WTC11 (cell line): ENCODE data around the gene PRKX. TPM values are rescaled to one million over a fixed set of nuclear protein-coding genes. Genes with fewer than 3 reads are reported as not detected.
"Not testable (repeated sequence)": the region's sequence is repeated elsewhere in the genome, so short reads cannot be mapped to it uniquely, and the experiment has no call there.

Source experiments
- ATAC-seq: fragments of 200-7000 bp; cut with Tn5 transposase; 2 replicates; pipeline ENCODE4 v1.10.0; 2021; ENCODE audit warnings: mild to moderate bottlenecking, moderate library complexity
- CTCF ChIA-PET: fragments of 300-600 bp; sonication (Branson Sonifier 250); formaldehyde crosslinking; loops from one replicate; lab custom pipeline; 2021; ENCODE audit warnings: antibody characterized with exemption; lab: Charles Lee
- POLR2A ChIA-PET: fragments of 350-600 bp; sonication (Branson Sonifier 250); formaldehyde crosslinking; loops from one replicate; lab custom pipeline; 2021; ENCODE audit warnings: antibody characterized with exemption; lab: Charles Lee
- DNase-seq: peaks from one replicate; pipeline ENCODE4 v3.0.0; 2021; ENCODE audit warnings: low spot score
- H3K27ac Mint-ChIP-seq: 2 replicates; pipeline ENCODE4 v1.8.0; 2021; ENCODE audit warnings: mixed read lengths
- H3K27me3 Mint-ChIP-seq: 2 replicates; pipeline ENCODE4 v1.8.0; 2021; ENCODE audit warnings: low read depth, mild to moderate bottlenecking, moderate library complexity, mixed read lengths
- H3K36me3 Mint-ChIP-seq: 2 replicates; pipeline ENCODE4 v1.8.0; 2021; ENCODE audit warnings: mixed read lengths
- H3K4me1 Mint-ChIP-seq: 2 replicates; pipeline ENCODE4 v1.8.0; 2022; ENCODE audit warnings: mixed read lengths
- H3K4me3 Mint-ChIP-seq: 2 replicates; pipeline ENCODE4 v1.8.0; 2021; ENCODE audit warnings: mild to moderate bottlenecking, moderate library complexity, mixed read lengths
- H3K9me3 Mint-ChIP-seq: 2 replicates; pipeline ENCODE4 v1.8.0; 2021; ENCODE audit warnings: mixed read lengths
- GTF2I ChIP-seq: fragments of 250-450 bp; sonication (Bioruptor Pico); conservative IDR thresholded peaks from 2 replicates; pipeline ENCODE4 v1.4.0; 2021; ENCODE audit warnings: mild to moderate bottlenecking
- IRF2 ChIP-seq: sonication (generic); formaldehyde crosslinking; IDR thresholded peaks from 2 replicates; pipeline ENCODE4 v1.8.0; 2022; ENCODE audit warnings: low read depth, missing genetic modification reagents, borderline replicate concordance
- RORB ChIP-seq: fragments of 250-450 bp; sonication (Bioruptor Pico); IDR thresholded peaks from 2 replicates; pipeline ENCODE4 v1.9.0; 2021; ENCODE audit warnings: mild to moderate bottlenecking
- TEAD4 ChIP-seq: sonication (generic); formaldehyde crosslinking; IDR thresholded peaks from 2 replicates; pipeline ENCODE4 v1.8.0; 2022; ENCODE audit warnings: mild to moderate bottlenecking, missing genetic modification reagents
- ZBTB21 ChIP-seq: sonication (generic); formaldehyde crosslinking; IDR thresholded peaks from 2 replicates; pipeline ENCODE4 v1.8.1; 2023; ENCODE audit warnings: mild to moderate bottlenecking, missing genetic modification reagents, borderline replicate concordance
- ZNF121 ChIP-seq: sonication (generic); formaldehyde crosslinking; IDR thresholded peaks from 2 replicates; pipeline ENCODE4 v1.8.0; 2023; ENCODE audit warnings: missing genetic modification reagents
- ZNF138 ChIP-seq: sonication (generic); formaldehyde crosslinking; conservative IDR thresholded peaks from 2 replicates; pipeline ENCODE4 v1.8.1; 2022; ENCODE audit warnings: mild to moderate bottlenecking, moderate library complexity, missing genetic modification reagents
- ZNF219 ChIP-seq: sonication (generic); formaldehyde crosslinking; IDR thresholded peaks from 2 replicates; pipeline ENCODE4 v1.8.0; 2023; ENCODE audit warnings: missing genetic modification reagents, mild to moderate bottlenecking, borderline replicate concordance
- ZNF263 ChIP-seq: sonication (generic); formaldehyde crosslinking; IDR thresholded peaks from 2 replicates; pipeline ENCODE4 v1.8.1; 2022; ENCODE audit warnings: low read depth, mild to moderate bottlenecking, moderate library complexity, missing genetic modification reagents
- ZNF423 ChIP-seq: fragments of 250-450 bp; sonication (Bioruptor Pico); IDR thresholded peaks from 2 replicates; pipeline ENCODE4 v2.1.2; 2022; ENCODE audit warnings: mild to moderate bottlenecking, moderate library complexity
- total RNA-seq: library from RNA; stranded (reverse); gene quantifications from 3 replicates; pipeline ENCODE4 v1.2.3, GENCODE V29; 2021
- TF ChIP-seq, protein P1 (sequence below): sonication (generic); formaldehyde crosslinking; IDR thresholded peaks from 2 replicates; pipeline ENCODE4 v1.8.1; 2023; ENCODE audit warnings: mild to moderate bottlenecking, missing genetic modification reagents, borderline replicate concordance
- TF ChIP-seq, protein P2 (sequence below): sonication (generic); formaldehyde crosslinking; IDR thresholded peaks from 2 replicates; pipeline ENCODE4 v1.8.0; 2022; ENCODE audit warnings: mild to moderate bottlenecking, missing genetic modification reagents
- TF ChIP-seq, protein P3 (sequence below): sonication (generic); formaldehyde crosslinking; conservative IDR thresholded peaks from 2 replicates; pipeline ENCODE4 v1.8.1; 2022; ENCODE audit warnings: mild to moderate bottlenecking, missing genetic modification reagents
- TF ChIP-seq, protein P4 (sequence below): sonication (generic); formaldehyde crosslinking; IDR thresholded peaks from 2 replicates; pipeline ENCODE4 v1.8.1; 2022; ENCODE audit warnings: low read depth, mild to moderate bottlenecking, moderate library complexity, missing genetic modification reagents, borderline replicate concordance
- TF ChIP-seq, protein P5 (sequence below): fragments of 250-450 bp; sonication (Bioruptor Pico); IDR thresholded peaks from 2 replicates; pipeline ENCODE4 v1.9.0; 2021; ENCODE audit warnings: mild to moderate bottlenecking, borderline replicate concordance

Gene PRKX
- total RNA-seq, 1 experiment from 2014 or later: 66.6 TPM

DNA sequence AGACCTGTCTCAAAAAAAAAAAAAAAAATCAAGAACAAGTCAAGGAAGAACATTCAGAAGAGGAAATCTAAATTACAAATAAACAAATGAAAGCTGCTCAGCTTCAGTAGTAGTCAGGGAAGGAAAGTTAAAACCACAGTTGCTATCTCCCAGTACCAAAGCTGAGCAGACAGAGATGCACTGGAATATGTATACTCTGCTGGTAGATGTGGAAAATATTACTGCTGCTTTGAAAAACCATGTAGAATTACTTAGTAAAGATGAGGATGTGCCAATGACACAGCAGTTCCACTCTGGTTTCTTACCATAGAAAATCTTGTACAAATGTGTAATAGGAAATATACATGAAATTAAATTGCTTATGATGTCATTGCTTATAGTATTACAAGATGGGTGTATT is 25.1 kb upstream of the PRKX start:
- CTCF ChIA-PET: no interaction called here
- 0 out of 2 replicates have a peak, but pooled peaks cover 6% of the 10 kb centered on the region for H3K36me3 Mint-ChIP-seq
- no peak for DNase-seq
- no peaks in the 10 kb centered on the region for H3K4me1 Mint-ChIP-seq
- POLR2A ChIA-PET: no interaction called here
- TF ChIP-seq ZBTB21 (no peak), ZNF423 (CRISPR knock-in tag) (no peak), RORB (CRISPR knock-in tag) (no peak), ZNF263 (CRISPR knock-in tag) (no peak), ZNF121 (CRISPR knock-in tag) (no peak), TEAD4 (CRISPR knock-in tag) (no peak), ZNF219 (CRISPR knock-in tag) (no peak)
- TF ChIP-seq, protein P1, sequence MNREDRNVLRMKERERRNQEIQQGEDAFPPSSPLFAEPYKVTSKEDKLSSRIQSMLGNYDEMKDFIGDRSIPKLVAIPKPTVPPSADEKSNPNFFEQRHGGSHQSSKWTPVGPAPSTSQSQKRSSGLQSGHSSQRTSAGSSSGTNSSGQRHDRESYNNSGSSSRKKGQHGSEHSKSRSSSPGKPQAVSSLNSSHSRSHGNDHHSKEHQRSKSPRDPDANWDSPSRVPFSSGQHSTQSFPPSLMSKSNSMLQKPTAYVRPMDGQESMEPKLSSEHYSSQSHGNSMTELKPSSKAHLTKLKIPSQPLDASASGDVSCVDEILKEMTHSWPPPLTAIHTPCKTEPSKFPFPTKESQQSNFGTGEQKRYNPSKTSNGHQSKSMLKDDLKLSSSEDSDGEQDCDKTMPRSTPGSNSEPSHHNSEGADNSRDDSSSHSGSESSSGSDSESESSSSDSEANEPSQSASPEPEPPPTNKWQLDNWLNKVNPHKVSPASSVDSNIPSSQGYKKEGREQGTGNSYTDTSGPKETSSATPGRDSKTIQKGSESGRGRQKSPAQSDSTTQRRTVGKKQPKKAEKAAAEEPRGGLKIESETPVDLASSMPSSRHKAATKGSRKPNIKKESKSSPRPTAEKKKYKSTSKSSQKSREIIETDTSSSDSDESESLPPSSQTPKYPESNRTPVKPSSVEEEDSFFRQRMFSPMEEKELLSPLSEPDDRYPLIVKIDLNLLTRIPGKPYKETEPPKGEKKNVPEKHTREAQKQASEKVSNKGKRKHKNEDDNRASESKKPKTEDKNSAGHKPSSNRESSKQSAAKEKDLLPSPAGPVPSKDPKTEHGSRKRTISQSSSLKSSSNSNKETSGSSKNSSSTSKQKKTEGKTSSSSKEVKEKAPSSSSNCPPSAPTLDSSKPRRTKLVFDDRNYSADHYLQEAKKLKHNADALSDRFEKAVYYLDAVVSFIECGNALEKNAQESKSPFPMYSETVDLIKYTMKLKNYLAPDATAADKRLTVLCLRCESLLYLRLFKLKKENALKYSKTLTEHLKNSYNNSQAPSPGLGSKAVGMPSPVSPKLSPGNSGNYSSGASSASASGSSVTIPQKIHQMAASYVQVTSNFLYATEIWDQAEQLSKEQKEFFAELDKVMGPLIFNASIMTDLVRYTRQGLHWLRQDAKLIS (CRISPR knock-in tag): no peak
- TF ChIP-seq, protein P2, sequence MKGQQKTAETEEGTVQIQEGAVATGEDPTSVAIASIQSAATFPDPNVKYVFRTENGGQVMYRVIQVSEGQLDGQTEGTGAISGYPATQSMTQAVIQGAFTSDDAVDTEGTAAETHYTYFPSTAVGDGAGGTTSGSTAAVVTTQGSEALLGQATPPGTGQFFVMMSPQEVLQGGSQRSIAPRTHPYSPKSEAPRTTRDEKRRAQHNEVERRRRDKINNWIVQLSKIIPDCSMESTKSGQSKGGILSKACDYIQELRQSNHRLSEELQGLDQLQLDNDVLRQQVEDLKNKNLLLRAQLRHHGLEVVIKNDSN (CRISPR knock-in tag): no peak
- TF ChIP-seq, all 79 proteins: peak for 0
- H3K9me3 Mint-ChIP-seq: peaks cover 11% of the 10 kb centered on the region
- ATAC-seq: no peak
- no peak overlapping the region for H3K4me3 Mint-ChIP-seq
- H3K27ac Mint-ChIP-seq: no peak overlapping the region
- H3K27me3 Mint-ChIP-seq: no peaks in the 10 kb centered on the region; the same call in 1 of the 2 replicates

DNA sequence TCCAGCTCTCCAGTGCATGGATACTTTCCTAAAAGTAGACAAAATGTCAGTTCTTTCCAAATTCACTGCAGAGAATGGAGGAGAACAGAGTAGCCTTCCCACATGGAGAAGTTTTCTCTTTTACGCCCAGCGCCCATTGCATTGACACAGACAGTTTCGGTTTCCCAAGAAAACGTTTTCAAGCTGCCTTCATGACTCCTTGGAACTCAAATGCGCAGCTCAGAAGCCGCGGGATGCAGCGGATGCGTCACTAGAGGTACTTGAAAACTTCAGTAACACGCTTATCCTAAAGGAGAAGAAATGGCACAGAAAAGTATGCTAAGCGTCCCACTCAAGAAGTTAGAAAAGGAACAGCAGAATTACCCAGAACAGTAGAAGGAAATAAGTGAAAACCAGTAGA is 23.1 kb upstream of the PRKX start:
- H3K4me1 Mint-ChIP-seq, H3K27ac Mint-ChIP-seq, ATAC-seq, H3K36me3 Mint-ChIP-seq, H3K27me3 Mint-ChIP-seq, H3K4me3 Mint-ChIP-seq, DNase-seq, CTCF ChIA-PET, POLR2A ChIA-PET: not testable (repeated sequence)
- peaks cover 11% of the 10 kb centered on the region for H3K9me3 Mint-ChIP-seq

DNA sequence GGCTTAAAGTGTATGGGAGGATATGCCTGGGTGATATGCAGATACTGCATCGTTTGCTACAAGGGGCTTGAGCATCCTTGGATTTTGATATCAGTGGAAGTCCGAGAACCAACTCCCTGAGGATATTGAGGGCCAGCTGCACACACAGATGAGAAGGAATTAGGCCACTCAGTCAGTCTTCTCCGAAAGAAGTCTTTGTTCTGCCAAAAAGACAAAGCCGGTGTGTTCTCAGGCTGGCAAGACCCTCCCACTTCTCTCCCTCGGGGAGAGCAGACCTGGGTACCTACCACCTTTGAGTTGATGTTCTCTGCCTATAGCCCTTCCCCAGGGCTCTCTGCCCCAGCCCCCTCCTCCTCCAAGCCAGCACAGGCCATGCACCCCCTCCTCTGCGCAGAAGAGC is 22.4 kb upstream of the PRKX start:
- H3K36me3 Mint-ChIP-seq, CTCF ChIA-PET, H3K4me1 Mint-ChIP-seq: not testable (repeated sequence)

DNA sequence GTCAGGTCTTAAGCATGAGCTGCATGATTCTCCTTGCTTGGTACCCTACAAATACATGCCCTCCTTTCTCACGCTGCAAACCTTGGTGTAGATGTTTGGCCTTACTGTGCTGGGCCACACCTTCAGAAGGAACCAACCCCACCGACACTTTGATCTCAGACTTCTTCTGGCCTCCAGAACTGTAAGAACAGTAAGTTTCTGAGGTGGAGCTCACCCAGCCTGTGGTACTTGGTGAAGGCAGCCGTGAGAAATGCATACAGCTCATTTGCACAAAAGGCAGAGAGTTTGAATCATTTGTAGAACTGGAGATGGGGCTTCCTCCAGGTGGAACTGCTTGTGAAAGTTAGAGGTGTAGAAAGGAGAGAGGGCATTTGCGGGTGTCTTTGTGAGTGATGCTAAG is 21.0 kb upstream of the PRKX start:
- H3K4me3 Mint-ChIP-seq, H3K4me1 Mint-ChIP-seq, H3K27me3 Mint-ChIP-seq, CTCF ChIA-PET, ATAC-seq, DNase-seq, H3K9me3 Mint-ChIP-seq, H3K27ac Mint-ChIP-seq, POLR2A ChIA-PET, H3K36me3 Mint-ChIP-seq: not testable (repeated sequence)

More for the DNA sequence above, 22.4 kb upstream of the PRKX start:
- POLR2A ChIA-PET, H3K27ac Mint-ChIP-seq, DNase-seq, H3K4me3 Mint-ChIP-seq, ATAC-seq, H3K27me3 Mint-ChIP-seq: not testable (repeated sequence)
- peaks cover 11% of the 10 kb centered on the region for H3K9me3 Mint-ChIP-seq

DNA sequence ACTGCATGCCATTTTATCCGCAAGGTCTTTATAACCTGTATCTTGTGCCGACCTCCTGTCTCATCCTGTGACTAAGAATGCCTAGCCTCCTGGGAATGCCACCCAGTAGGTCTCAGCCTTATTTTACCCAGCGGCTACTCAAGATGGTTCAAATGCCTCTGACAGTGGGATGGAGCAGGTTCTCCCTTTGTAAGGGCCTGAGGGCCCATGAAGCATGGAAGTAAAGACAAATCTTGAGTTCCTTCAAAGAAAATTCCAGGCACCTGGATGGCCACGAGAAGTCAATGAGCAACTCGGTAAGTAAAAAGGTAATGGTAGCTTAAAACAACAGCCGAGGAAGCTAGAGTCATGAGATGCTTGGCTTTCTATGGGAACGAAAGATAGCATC is 19.6 kb upstream of the PRKX start:
- Mint-ChIP-seq H3K36me3 (no peaks in the 10 kb centered on the region), H3K4me1 (no peaks in the 10 kb centered on the region), H3K9me3 (no peaks in the 10 kb centered on the region), H3K27ac (no peak overlapping the region), H3K4me3 (no peak overlapping the region), H3K27me3 (no peaks in the 10 kb centered on the region; the same call in 1 of the 2 replicates)
- DNase-seq (no peak), ATAC-seq (no peak)
- ChIA-PET POLR2A (no interaction called here), CTCF (no interaction called here)
- no peak for TF ChIP-seq ZNF138 (CRISPR knock-in tag)
- TF ChIP-seq GTF2I (CRISPR knock-in tag): no peak
- TF ChIP-seq, protein P2 (CRISPR knock-in tag): no peak
- TF ChIP-seq IRF2 (CRISPR knock-in tag): no peak
- TF ChIP-seq, protein P3, sequence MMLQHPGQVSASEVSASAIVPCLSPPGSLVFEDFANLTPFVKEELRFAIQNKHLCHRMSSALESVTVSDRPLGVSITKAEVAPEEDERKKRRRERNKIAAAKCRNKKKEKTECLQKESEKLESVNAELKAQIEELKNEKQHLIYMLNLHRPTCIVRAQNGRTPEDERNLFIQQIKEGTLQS (CRISPR knock-in tag): no peak
- TF ChIP-seq, protein P4, sequence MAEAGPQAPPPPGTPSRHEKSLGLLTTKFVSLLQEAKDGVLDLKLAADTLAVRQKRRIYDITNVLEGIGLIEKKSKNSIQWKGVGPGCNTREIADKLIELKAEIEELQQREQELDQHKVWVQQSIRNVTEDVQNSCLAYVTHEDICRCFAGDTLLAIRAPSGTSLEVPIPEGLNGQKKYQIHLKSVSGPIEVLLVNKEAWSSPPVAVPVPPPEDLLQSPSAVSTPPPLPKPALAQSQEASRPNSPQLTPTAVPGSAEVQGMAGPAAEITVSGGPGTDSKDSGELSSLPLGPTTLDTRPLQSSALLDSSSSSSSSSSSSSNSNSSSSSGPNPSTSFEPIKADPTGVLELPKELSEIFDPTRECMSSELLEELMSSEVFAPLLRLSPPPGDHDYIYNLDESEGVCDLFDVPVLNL: no peak
- TF ChIP-seq TEAD4 (CRISPR knock-in tag): no peak
- TF ChIP-seq, protein P5, sequence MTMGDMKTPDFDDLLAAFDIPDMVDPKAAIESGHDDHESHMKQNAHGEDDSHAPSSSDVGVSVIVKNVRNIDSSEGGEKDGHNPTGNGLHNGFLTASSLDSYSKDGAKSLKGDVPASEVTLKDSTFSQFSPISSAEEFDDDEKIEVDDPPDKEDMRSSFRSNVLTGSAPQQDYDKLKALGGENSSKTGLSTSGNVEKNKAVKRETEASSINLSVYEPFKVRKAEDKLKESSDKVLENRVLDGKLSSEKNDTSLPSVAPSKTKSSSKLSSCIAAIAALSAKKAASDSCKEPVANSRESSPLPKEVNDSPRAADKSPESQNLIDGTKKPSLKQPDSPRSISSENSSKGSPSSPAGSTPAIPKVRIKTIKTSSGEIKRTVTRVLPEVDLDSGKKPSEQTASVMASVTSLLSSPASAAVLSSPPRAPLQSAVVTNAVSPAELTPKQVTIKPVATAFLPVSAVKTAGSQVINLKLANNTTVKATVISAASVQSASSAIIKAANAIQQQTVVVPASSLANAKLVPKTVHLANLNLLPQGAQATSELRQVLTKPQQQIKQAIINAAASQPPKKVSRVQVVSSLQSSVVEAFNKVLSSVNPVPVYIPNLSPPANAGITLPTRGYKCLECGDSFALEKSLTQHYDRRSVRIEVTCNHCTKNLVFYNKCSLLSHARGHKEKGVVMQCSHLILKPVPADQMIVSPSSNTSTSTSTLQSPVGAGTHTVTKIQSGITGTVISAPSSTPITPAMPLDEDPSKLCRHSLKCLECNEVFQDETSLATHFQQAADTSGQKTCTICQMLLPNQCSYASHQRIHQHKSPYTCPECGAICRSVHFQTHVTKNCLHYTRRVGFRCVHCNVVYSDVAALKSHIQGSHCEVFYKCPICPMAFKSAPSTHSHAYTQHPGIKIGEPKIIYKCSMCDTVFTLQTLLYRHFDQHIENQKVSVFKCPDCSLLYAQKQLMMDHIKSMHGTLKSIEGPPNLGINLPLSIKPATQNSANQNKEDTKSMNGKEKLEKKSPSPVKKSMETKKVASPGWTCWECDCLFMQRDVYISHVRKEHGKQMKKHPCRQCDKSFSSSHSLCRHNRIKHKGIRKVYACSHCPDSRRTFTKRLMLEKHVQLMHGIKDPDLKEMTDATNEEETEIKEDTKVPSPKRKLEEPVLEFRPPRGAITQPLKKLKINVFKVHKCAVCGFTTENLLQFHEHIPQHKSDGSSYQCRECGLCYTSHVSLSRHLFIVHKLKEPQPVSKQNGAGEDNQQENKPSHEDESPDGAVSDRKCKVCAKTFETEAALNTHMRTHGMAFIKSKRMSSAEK: no peak
